ENCODE results near the gene RMP24.

Gene RMP24

GRCh38 chr18:35923939-35924684 lies 48.4 kb upstream of the RMP24 start:
- Mint-ChIP-seq H3K27ac (peak overlapping the region in 1 of 3 experiments; percentile 65; a peak in 3 of 7 replicates), H3K27me3 (ENCODE audit: low read depth) (no peaks in the 10 kb centered on the region; the same call in 1 of the 2 replicates), H3K4me3 (no peak overlapping the region; a peak in 1 of 5 replicates), H3K36me3 (ENCODE audit: insufficient read depth in 1 of 3, low read depth in 3 of 3) (peaks cover 8 to 23% (median 23%) of the 10 kb centered on the region in 3 experiments), H3K4me1 (peaks cover 20 to 25% of the 10 kb centered on the region in 2 experiments), H3K9me3 (peaks cover 3 to 9% of the 10 kb centered on the region in 2 experiments; a peak in 2 of 5 replicates)
- H3K56ac ChIP-seq (ENCODE audit: insufficient read length, low read depth, low read length) = no peak overlapping the region
- H4K20me1 ChIP-seq (ENCODE audit: control insufficient read depth, insufficient read depth, insufficient read length) = no peaks in the 10 kb centered on the region
- no peaks in the 10 kb centered on the region; the same call in 1 of the 2 replicates for H3K79me2 ChIP-seq (ENCODE audit: insufficient read depth, low read length)
- H3K27me3 ChIP-seq (ENCODE audit: insufficient read depth, low read length) = no peaks in the 10 kb centered on the region
- H2AFZ ChIP-seq (ENCODE audit: low read length) = no peak overlapping the region
- H3K23ac ChIP-seq (ENCODE audit: insufficient read length, low read depth, low read length) = no peak overlapping the region
- no peaks in the 10 kb centered on the region for H3K9me3 ChIP-seq (ENCODE audit: control insufficient read depth, low read depth, low read length)
- H2BK15ac ChIP-seq (ENCODE audit: low read depth, low read length) = no peak overlapping the region
- DNase-seq = no peak
- peaks cover 2% of the 10 kb centered on the region; the same call in 1 of the 2 replicates for H3K4me1 ChIP-seq (ENCODE audit: insufficient read depth, low read length)
- H4K8ac ChIP-seq (replicated peaks; ENCODE audit: insufficient read length, low read depth, low read length) = no peak overlapping the region
- H4K5ac ChIP-seq (ENCODE audit: insufficient read length, low read depth, low read length) = no peak overlapping the region
- no peak for TF ChIP-seq CTCF (conservative IDR thresholded peaks at IDR 0.05)
- H3K79me1 ChIP-seq (ENCODE audit: insufficient read depth, low read depth, low read length, poor library complexity, severe bottlenecking) = no peaks in the 10 kb centered on the region
- no peak overlapping the region for H3K9ac ChIP-seq (ENCODE audit: extremely low read depth, insufficient read length, low read length)
- no peak overlapping the region; the same call in 1 of the 2 replicates for H3K14ac ChIP-seq (ENCODE audit: insufficient read depth, low read length)
- H4K91ac ChIP-seq (ENCODE audit: insufficient read length, low read depth, low read length) = no peak overlapping the region
- no peaks in the 10 kb centered on the region for H3K23me2 ChIP-seq (ENCODE audit: insufficient read length, low read depth, low read length, poor library complexity, severe bottlenecking)
- H3K18ac ChIP-seq (ENCODE audit: insufficient read length, low read depth, low read length) = no peak overlapping the region
- H2AK5ac ChIP-seq (ENCODE audit: insufficient read length, low read length) = no peak overlapping the region
- H3K4me2 ChIP-seq (ENCODE audit: insufficient read depth, insufficient read length, low read length) = no peak overlapping the region
- H2BK12ac ChIP-seq (ENCODE audit: insufficient read length, low read depth, low read length) = no peak overlapping the region
- no peak overlapping the region for H3T11ph ChIP-seq (ENCODE audit: low read length)
- no peak overlapping the region for H3K4ac ChIP-seq (ENCODE audit: low read depth, low read length)
- no peak overlapping the region for H2BK5ac ChIP-seq (ENCODE audit: insufficient read length, low read length)
- H2BK20ac ChIP-seq (ENCODE audit: low read depth, low read length, poor library complexity, severe bottlenecking) = no peak overlapping the region
- H3K27ac ChIP-seq (ENCODE audit: insufficient read length, low read depth, low read length) = no peak overlapping the region
- no peak overlapping the region for H2BK120ac ChIP-seq (ENCODE audit: low read depth, low read length, poor library complexity, severe bottlenecking)
- WGBS (ENCODE audit: extremely low coverage, insufficient read length, low lambda C conversion rate) = no CpG with 5 or more reads among the region's 4 CpGs

Measured in H9 (cell line).